ENCODE results near the gene MLLT6. TPM values are rescaled to one million over a fixed set of nuclear protein-coding genes. Genes with fewer than 3 reads are reported as not detected.

The MLLT6 gene
- total and polyA plus RNA-seq, 2 of the 13 experiments (the other 11 are each of a cell fraction or from before 2014, with no cell fraction given), result 50.7 to 69.5 TPM

DNA sequence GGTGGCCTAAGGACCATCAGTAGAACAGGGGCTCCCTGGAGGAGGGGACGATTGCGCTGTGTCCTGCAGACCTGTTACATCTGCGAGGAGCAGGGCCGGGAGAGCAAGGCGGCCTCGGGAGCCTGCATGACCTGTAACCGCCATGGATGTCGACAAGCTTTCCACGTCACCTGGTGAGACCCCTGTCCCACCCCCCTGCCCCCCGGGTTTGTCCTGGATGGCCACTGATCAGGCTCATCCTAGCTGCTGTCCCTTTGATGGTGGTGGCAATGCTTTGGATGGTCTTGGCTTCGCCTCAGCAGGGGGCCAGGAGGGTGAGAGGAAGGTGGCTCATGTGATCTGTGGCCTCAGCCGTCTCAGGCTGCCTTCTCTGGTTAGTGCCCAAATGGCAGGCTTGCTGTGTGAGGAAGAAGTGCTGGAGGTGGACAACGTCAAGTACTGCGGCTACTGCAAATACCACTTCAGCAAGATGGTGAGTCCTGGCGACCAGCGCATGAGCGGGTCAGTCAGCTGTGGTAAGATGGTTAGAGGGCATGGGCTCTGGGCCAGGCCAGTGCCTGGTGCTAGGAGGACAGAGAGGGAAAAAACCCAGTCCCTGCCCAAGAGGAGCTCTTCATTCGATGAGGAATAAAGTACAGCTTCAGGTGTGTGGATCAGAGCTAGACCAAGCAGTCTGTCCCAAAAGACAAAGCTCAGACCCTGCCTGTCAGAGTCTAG is 4.2 kb downstream of the MLLT6 start (continued):
- peak; percentile 24 for TF ChIP-seq RBM22 (optimal IDR thresholded peaks at IDR 0.05; ENCODE audit: low read length)
- TF ChIP-seq MAFK (conservative IDR thresholded peaks at IDR 0.05 in 1 of 2, IDR thresholded peaks at IDR 0.05 in 1 of 2; ENCODE audit: low read length in 2 of 2), result no peak
- peak; percentile 34; the same call in 1 of the 2 replicates for TF ChIP-seq AKAP8 (CRISPR knock-in tag; IDR thresholded peaks at IDR 0.05)
- TF ChIP-seq SSRP1 (CRISPR knock-in tag; IDR thresholded peaks at IDR 0.05), result 0 out of 2 replicates have a peak, but pooled peaks have one; percentile 24
- TF ChIP-seq ZNF17 (CRISPR knock-in tag; IDR thresholded peaks at IDR 0.05), result no peak

DNA sequence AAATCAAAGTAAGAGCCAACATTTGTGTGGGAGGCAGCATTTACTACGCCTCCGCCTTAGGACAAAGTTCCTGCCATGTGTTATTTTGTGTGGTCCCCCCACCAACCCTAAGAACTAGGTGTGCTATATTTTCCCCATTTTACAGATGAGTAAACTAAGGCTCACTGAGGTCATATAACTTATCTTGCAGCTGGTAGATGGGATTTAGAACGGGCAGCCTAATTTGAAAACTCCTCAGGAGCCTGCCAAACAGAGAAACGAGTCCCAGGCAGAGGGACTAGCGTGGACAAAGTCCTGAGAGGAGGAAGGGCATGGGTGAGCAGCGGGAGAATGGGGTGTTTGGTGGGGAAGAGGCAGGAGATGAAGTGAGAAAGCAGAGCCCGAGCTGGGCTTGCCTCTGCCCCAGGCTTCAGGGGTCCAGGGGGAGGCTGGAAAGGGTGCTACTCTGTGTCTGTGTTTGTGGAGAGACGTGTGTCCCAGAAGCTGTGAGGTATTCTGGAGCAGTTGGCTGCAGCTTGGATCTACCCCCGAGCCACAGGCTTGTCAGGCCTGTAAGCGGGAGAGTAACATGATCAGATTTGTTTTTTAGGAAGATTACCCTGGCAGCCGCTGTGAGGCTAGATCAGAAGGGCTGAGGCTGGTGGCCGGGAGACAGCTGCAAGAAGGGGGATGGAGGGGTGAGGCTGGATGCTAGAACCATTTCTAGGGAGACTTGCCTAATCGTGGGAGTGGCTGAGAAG is 5.0 kb downstream of the MLLT6 start:
- Histone ChIP-seq H4K20me1 (ENCODE audit: insufficient read depth, low read length) (peaks cover 12% of the 10 kb centered on the region), H3K9ac (ENCODE audit: insufficient read depth, low read depth, low read length) (no peak overlapping the region), H3K4me2 (ENCODE audit: low read depth, low read length) (no peak overlapping the region), H3K27ac (ENCODE audit: extremely low read length, insufficient read depth, low read length) (no peak overlapping the region), H3K9me3 (ENCODE audit: low read length) (no peaks in the 10 kb centered on the region), H3K4me3 (replicated peaks in 1 of 3; ENCODE audit: insufficient read depth in 1 of 3, low read depth in 2 of 3, low read length in 3 of 3) (no peak overlapping the region), H3K4me1 (ENCODE audit: insufficient read depth, low read length) (peaks cover 48% of the 10 kb centered on the region), H3K36me3 (replicated peaks in 1 of 2; ENCODE audit: control insufficient read depth in 1 of 2, insufficient read depth in 2 of 2, low read length in 2 of 2) (peaks cover 38 to 76% of the 10 kb centered on the region in 2 experiments), H3K79me2 (ENCODE audit: insufficient read depth, low read length) (peaks cover 27% of the 10 kb centered on the region), H2AFZ (ENCODE audit: low read length) (no peak overlapping the region), H3K27me3 (ENCODE audit: control insufficient read depth in 1 of 2, insufficient read depth in 2 of 2, low read length in 2 of 2) (no peaks in the 10 kb centered on the region)
- 91% methylated on average over 13 of the region's 13 CpGs for WGBS (ENCODE audit: low lambda C conversion rate)
- BruUV-seq (replicated peaks), result no TSS peak
- FAIRE-seq (no peak), ATAC-seq (no peak), DNase-seq (ENCODE audit: low spot score) (no peak)
- intact Hi-C loops (cut with micrococcal nuclease; ENCODE audit: unreplicated experiment) (no loop called here), in situ Hi-C loops (cut with HindIII; ENCODE audit: extremely low pct_ligation_motif_present, low pct_unique_long_range_greater_than_20kb) (no loop called here)
- TF ChIP-seq ZNF776 (CRISPR knock-in tag; IDR thresholded peaks at IDR 0.05), result no peak
- no peak for TF ChIP-seq ADNP (CRISPR knock-in tag; IDR thresholded peaks at IDR 0.05)
- peak; percentile 48; the same call in 1 of the 2 replicates for TF ChIP-seq CHD4 (IDR thresholded peaks at IDR 0.05; ENCODE audit: borderline replicate concordance, low read length)
- TF ChIP-seq GFI1 (CRISPR knock-in tag; IDR thresholded peaks at IDR 0.05; ENCODE audit: borderline replicate concordance), result no peak
- TF ChIP-seq, protein P1, sequence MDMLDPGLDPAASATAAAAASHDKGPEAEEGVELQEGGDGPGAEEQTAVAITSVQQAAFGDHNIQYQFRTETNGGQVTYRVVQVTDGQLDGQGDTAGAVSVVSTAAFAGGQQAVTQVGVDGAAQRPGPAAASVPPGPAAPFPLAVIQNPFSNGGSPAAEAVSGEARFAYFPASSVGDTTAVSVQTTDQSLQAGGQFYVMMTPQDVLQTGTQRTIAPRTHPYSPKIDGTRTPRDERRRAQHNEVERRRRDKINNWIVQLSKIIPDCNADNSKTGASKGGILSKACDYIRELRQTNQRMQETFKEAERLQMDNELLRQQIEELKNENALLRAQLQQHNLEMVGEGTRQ (IDR thresholded peaks at IDR 0.05; ENCODE audit: low read depth, low read length), result no peak
- TF ChIP-seq, protein P1 (CRISPR knock-in tag; IDR thresholded peaks at IDR 0.05; ENCODE audit: borderline replicate concordance), result no peak
- TF ChIP-seq POLR2G (IDR thresholded peaks at IDR 0.05; ENCODE audit: low read depth, low read length), result 0 out of 2 replicates have a peak, but pooled peaks have one; percentile 17
- 0 out of 2 replicates have a peak, but pooled peaks have one; percentile 26 for TF ChIP-seq RBFOX2 (IDR thresholded peaks at IDR 0.05; ENCODE audit: low read depth, low read length)
- peak; percentile 90 for TF ChIP-seq ZNF629 (CRISPR knock-in tag; conservative IDR thresholded peaks at IDR 0.05)
- TF ChIP-seq, protein P2, sequence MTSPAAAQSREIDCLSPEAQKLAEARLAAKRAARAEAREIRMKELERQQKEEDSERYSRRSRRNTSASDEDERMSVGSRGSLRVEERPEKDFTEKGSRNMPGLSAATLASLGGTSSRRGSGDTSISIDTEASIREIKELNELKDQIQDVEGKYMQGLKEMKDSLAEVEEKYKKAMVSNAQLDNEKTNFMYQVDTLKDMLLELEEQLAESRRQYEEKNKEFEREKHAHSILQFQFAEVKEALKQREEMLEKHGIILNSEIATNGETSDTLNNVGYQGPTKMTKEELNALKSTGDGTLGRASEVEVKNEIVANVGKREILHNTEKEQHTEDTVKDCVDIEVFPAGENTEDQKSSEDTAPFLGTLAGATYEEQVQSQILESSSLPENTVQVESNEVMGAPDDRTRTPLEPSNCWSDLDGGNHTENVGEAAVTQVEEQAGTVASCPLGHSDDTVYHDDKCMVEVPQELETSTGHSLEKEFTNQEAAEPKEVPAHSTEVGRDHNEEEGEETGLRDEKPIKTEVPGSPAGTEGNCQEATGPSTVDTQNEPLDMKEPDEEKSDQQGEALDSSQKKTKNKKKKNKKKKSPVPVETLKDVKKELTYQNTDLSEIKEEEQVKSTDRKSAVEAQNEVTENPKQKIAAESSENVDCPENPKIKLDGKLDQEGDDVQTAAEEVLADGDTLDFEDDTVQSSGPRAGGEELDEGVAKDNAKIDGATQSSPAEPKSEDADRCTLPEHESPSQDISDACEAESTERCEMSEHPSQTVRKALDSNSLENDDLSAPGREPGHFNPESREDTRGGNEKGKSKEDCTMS (CRISPR knock-in tag; conservative IDR thresholded peaks at IDR 0.05), result no peak
- ChIA-PET POLR2A (interaction anchor here (0.7 to 3.4 kb wide), 6 partner anchors 8 to 34 kb away, joined by 3 to 20 read pairs (median 11); partner anchors contain the start of gene EPOP), CTCF (ENCODE audit: low intra/inter-chr PET ratio, low total read pairs) (no interaction called here)

Data from HepG2 (cell line).